ENCODE results near the gene SULT1C2. TPM values are rescaled to one million over a fixed set of nuclear protein-coding genes. Genes with fewer than 3 reads are reported as not detected.
A peak's percentile ranks its signal among the peaks of the same experiment; 100 is the strongest.

SULT1C2 gene
- total and polyA plus RNA-seq, 10 of the 15 experiments (the other 5 are each of a cell fraction or from before 2014, with no cell fraction given) = 0.03 to 0.07 (median 0.04) TPM; not detected in 7

GRCh38 chr2:108257757-108258331 lies 30.9 kb upstream of the SULT1C2 start:
- Histone ChIP-seq H3K27me3 (replicated peaks in 1 of 2; ENCODE audit: control insufficient read depth in 2 of 2, insufficient read depth in 2 of 2, low read length in 1 of 2) (no peaks in the 10 kb centered on the region), H3K79me2 (ENCODE audit: control insufficient read depth, insufficient read depth, low read length) (no peaks in the 10 kb centered on the region), H3K9ac (ENCODE audit: control insufficient read depth, insufficient read depth, low read length) (no peak overlapping the region), H3K36me3 (ENCODE audit: control insufficient read depth in 2 of 2, insufficient read depth in 2 of 2, low read length in 1 of 2) (no peaks in the 10 kb centered on the region), H3K4me3 (no peak overlapping the region), H3K4me1 (ENCODE audit: control insufficient read depth, insufficient read depth, low read length) (no peaks in the 10 kb centered on the region), H3K27ac (ENCODE audit: control insufficient read depth, insufficient read depth) (no peak overlapping the region), H4K20me1 (ENCODE audit: control insufficient read depth, insufficient read depth) (no peaks in the 10 kb centered on the region), H2AFZ (ENCODE audit: control insufficient read depth, low read depth, low read length) (no peak overlapping the region), H3K9me3 (replicated peaks; ENCODE audit: control insufficient read depth, insufficient read depth, low read length) (no peaks in the 10 kb centered on the region), H3K4me2 (ENCODE audit: control insufficient read depth, insufficient read depth) (no peak overlapping the region)
- intact Hi-C loops (cut with micrococcal nuclease; ENCODE audit: unreplicated experiment) = no loop called here
- BruUV-seq (replicated peaks) = no TSS peak
- ATAC-seq = no peak
- no peak for TF ChIP-seq PBX3 (IDR thresholded peaks at IDR 0.05; ENCODE audit: insufficient replicate concordance, low read depth, low read length)
- no peak for TF ChIP-seq CUX1 (IDR thresholded peaks at IDR 0.05; ENCODE audit: insufficient replicate concordance, low read depth, low read length)
- TF ChIP-seq, protein P1, sequence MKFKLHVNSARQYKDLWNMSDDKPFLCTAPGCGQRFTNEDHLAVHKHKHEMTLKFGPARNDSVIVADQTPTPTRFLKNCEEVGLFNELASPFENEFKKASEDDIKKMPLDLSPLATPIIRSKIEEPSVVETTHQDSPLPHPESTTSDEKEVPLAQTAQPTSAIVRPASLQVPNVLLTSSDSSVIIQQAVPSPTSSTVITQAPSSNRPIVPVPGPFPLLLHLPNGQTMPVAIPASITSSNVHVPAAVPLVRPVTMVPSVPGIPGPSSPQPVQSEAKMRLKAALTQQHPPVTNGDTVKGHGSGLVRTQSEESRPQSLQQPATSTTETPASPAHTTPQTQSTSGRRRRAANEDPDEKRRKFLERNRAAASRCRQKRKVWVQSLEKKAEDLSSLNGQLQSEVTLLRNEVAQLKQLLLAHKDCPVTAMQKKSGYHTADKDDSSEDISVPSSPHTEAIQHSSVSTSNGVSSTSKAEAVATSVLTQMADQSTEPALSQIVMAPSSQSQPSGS (IDR thresholded peaks at IDR 0.05; ENCODE audit: low read length) = no peak
- peak; percentile 29 for TF ChIP-seq BCL3 (IDR thresholded peaks at IDR 0.05; ENCODE audit: borderline replicate concordance, insufficient read depth, low read depth, low read length, poor library complexity, severe bottlenecking)
- RAD21 ChIA-PET (ENCODE audit: unreplicated experiment) = no interaction called here
- FAIRE-seq = no peak
- CTCF ChIA-PET = no interaction called here
- in situ Hi-C loops (cut with MboI) = no loop called here
- POLR2A ChIA-PET = no interaction called here
- SMC1A ChIA-PET (ENCODE audit: uncharacterized antibody, unreplicated experiment) = no interaction called here
- no peak for DNase-seq (ENCODE audit: low read depth, low spot score)
- 6% methylated on average over 3 of the region's 3 CpGs for WGBS (ENCODE audit: insufficient coverage, insufficient replicate concordance, low lambda C conversion rate, missing lambda C conversion rate)
